Sigmoid colon (tissue), 7 donors: ENCODE results near the gene AKAP5. TPM values are rescaled to one million over a fixed set of nuclear protein-coding genes. Genes with fewer than 3 reads are reported as not detected.
A peak's percentile ranks its signal among the peaks of the same experiment; 100 is the strongest.

Experiments
- DNase-seq: peaks from one replicate; pipeline ENCODE4 v3.0.0-alpha.2; 2019
- H3K27ac ChIP-seq, 4 donors: fragments of 200-600 bp; sonication (generic); one replicate each; pipeline ENCODE4 v1.5.1; 2016 to 2019; ENCODE audit warnings: mild to moderate bottlenecking in 1 of 4
- H3K27me3 ChIP-seq, 3 donors: fragments of 200-600 bp; sonication (generic); one replicate each; pipeline ENCODE4 v1.5.1; 2019; ENCODE audit warnings: mild to moderate bottlenecking in 1 of 3
- H3K36me3 ChIP-seq, 4 donors: fragments of 200-600 bp; sonication (generic); one replicate each; pipeline ENCODE4 v1.5.1; 2016 to 2019
- H3K4me1 ChIP-seq, 4 donors: fragments of 200-600 bp; sonication (generic); one replicate each; pipeline ENCODE4 v1.5.1; 2017 to 2019
- H3K4me3 ChIP-seq, 4 donors: fragments of 200-600 bp; sonication (generic); one replicate each; pipeline ENCODE4 v1.5.1; 2017 to 2019; ENCODE audit warnings: mild to moderate bottlenecking in 2 of 4, moderate library complexity in 1 of 4
- H3K9me3 ChIP-seq, 4 donors: fragments of 200-600 bp in 3 of 4; sonication (generic) in 3 of 4; one replicate each; pipeline versions ENCODE4 v1.5.1 to v1.6.1; 2013 to 2019
- CTCF ChIP-seq, 4 experiments: fragments of 450-650 bp in 3 of 4; fragments of 200-600 bp in 1 of 4; IDR thresholded peaks; one replicate each; pipeline ENCODE4 v1.5.1; 2016 to 2019; ENCODE audit warnings: antibody characterized with exemption in 4 of 4, mild to moderate bottlenecking in 3 of 4, moderate library complexity in 2 of 4
- EP300 ChIP-seq, 4 donors: sonication (generic); formaldehyde crosslinking; IDR thresholded peaks; one replicate each; pipeline ENCODE4 v1.6.1; 2017; ENCODE audit warnings: antibody characterized with exemption in 4 of 4
- POLR2A ChIP-seq, 2 donors: fragments of 450-650 bp; IDR thresholded peaks; one replicate each; pipeline ENCODE4 v1.6.1; 2016; ENCODE audit warnings: antibody characterized with exemption in 2 of 2, mild to moderate bottlenecking in 2 of 2, moderate library complexity in 2 of 2
- POLR2AphosphoS5 ChIP-seq, 4 donors: sonication (generic); formaldehyde crosslinking; IDR thresholded peaks; one replicate each; pipeline ENCODE4 v1.6.1; 2017; ENCODE audit warnings: antibody characterized with exemption in 4 of 4
- WGBS, 2 donors: extraction: QIAGEN DNeasy Blood & Tissue Kit; methylation state at CpG; one replicate each; pipeline ENCODE4 v1.1.7; 2013; 5-methylcytosine and 5-hydroxymethylcytosine counted together
- intact Hi-C: fragments of 100-400 bp; cut with DNase I; formaldehyde crosslinking; loops from one replicate; pipeline ENCODE4 v1.15.1; 2023
- polyA plus RNA-seq, 3 donors: library from polyadenylated mRNA; stranded (reverse); fragments of 200-250 nt; gene quantifications; one replicate each; pipeline ENCODE4 v1.2.3, GENCODE V29; 2013
- total RNA-seq, 4 donors: library from RNA; depleted of rRNA; stranded (reverse); fragments of >200 nt; gene quantifications; one replicate each; pipeline ENCODE4 v1.1.0, GENCODE V29; 2016
- donor health status: healthy with polysubstance abuse.
- donor health status: Bipolar disorder and iron deficiency.
- donor health status: healthy.

The AKAP5 gene
- total and polyA plus RNA-seq, 7 donors: 0.33 to 7.2 (median 1.7) TPM

GRCh38 chr14:64504310-64504896 is 39.1 kb downstream of the AKAP5 start, which contains the start of gene ZBTB1:
TSS of gene ZBTB1 (plus strand) at chr14:64504770. CDS start at chr14:64521505, 16,735 bp downstream.
- H3K9me3 ChIP-seq: no peaks in the 10 kb centered on the region
- no peaks in the 10 kb centered on the region for H3K27me3 ChIP-seq
- peaks cover 0 to 62% (median 54%) of the 10 kb centered on the region in 4 donors for H3K4me1 ChIP-seq
- H3K4me3 ChIP-seq: peak within 1 kb of the TSS; percentile 71 to 88 (median 78)
- TF ChIP-seq POLR2A (IDR thresholded peaks at IDR 0.05) (peak; percentile 47 to 55), POLR2AphosphoS5 (IDR thresholded peaks at IDR 0.05) (peak in 3 of 4 donors; percentile 79 to 91 (median 85)), CTCF (IDR thresholded peaks at IDR 0.05) (no peak)
- intact Hi-C loops: loop anchor here (5.0 kb wide), 2 partner anchors 117 to 203 kb away; partner anchors contain the start of gene MTHFD1
- DNase-seq: peak; percentile 93
- no peaks in the 10 kb centered on the region for H3K36me3 ChIP-seq
- 0% methylated on average over 63 of the region's 63 CpGs for WGBS, 2 donors
- peak within 1 kb of the TSS; percentile 99 to 100 (median 99) for H3K27ac ChIP-seq

GRCh38 chr14:64504897-64505794 is 39.8 kb downstream of the AKAP5 start:
- H3K27ac ChIP-seq: peak overlapping the region; percentile 99 to 100 (median 99)
- no peak for TF ChIP-seq CTCF (IDR thresholded peaks at IDR 0.05)
- peak in 1 of 2 donors; percentile 17 for TF ChIP-seq POLR2A (IDR thresholded peaks at IDR 0.05)
- TF ChIP-seq POLR2AphosphoS5 (IDR thresholded peaks at IDR 0.05): peak; percentile 9 to 55 (median 40)
- TF ChIP-seq EP300 (IDR thresholded peaks at IDR 0.05): no peak
- H3K9me3 ChIP-seq: no peaks in the 10 kb centered on the region
- WGBS, 2 donors: 0 to 1% methylated on average over 68 of the region's 68 CpGs
- H3K4me3 ChIP-seq: peak overlapping the region; percentile 71 to 88 (median 78)
- peaks cover 0 to 63% (median 55%) of the 10 kb centered on the region in 4 donors for H3K4me1 ChIP-seq
- DNase-seq: peak; percentile 96
- intact Hi-C loops: loop anchor here (1.0 to 5.0 kb wide), 3 partner anchors 35 to 202 kb away; partner anchors contain the start of genes HSPA2 and MTHFD1
- H3K36me3 ChIP-seq: no peaks in the 10 kb centered on the region
- H3K27me3 ChIP-seq: no peaks in the 10 kb centered on the region

GRCh38 chr14:64506721-64507120 is 41.4 kb downstream of the AKAP5 start:
- TF ChIP-seq CTCF (IDR thresholded peaks at IDR 0.05) (no peak), POLR2A (IDR thresholded peaks at IDR 0.05) (no peak), POLR2AphosphoS5 (IDR thresholded peaks at IDR 0.05) (no peak), EP300 (IDR thresholded peaks at IDR 0.05) (no peak)
- Histone ChIP-seq H3K27ac (peak overlapping the region; percentile 99 to 100 (median 99)), H3K4me3 (peak overlapping the region in 1 of 4 donors; percentile 71), H3K9me3 (no peaks in the 10 kb centered on the region), H3K27me3 (no peaks in the 10 kb centered on the region), H3K36me3 (no peaks in the 10 kb centered on the region), H3K4me1 (peaks cover 0 to 64% (median 51%) of the 10 kb centered on the region in 4 donors)
- DNase-seq: no peak
- intact Hi-C loops: no loop called here
- 13 to 18% methylated on average over 3 of the region's 3 CpGs for WGBS, 2 donors

- TF ChIP-seq POLR2AphosphoS5 (IDR thresholded peaks at IDR 0.05) (no peak), EP300 (IDR thresholded peaks at IDR 0.05) (no peak), CTCF (IDR thresholded peaks at IDR 0.05) (no peak), POLR2A (IDR thresholded peaks at IDR 0.05) (no peak)
- Histone ChIP-seq H3K27me3 (no peaks in the 10 kb centered on the region), H3K36me3 (no peaks in the 10 kb centered on the region), H3K9me3 (no peaks in the 10 kb centered on the region), H3K27ac (peak overlapping the region in 1 of 4 donors; percentile 15), H3K4me1 (peaks cover 0 to 62% (median 47%) of the 10 kb centered on the region in 4 donors), H3K4me3 (no peak overlapping the region)
- 60 to 74% methylated on average over 4 of the region's 4 CpGs for WGBS, 2 donors
- no peak for DNase-seq
- intact Hi-C loops: no loop called here
Measured at GRCh38 chr14:64507376-64508156, 42.3 kb downstream of the AKAP5 start.
